Measurements from ENCODE around the gene RPLP1.

DNA sequence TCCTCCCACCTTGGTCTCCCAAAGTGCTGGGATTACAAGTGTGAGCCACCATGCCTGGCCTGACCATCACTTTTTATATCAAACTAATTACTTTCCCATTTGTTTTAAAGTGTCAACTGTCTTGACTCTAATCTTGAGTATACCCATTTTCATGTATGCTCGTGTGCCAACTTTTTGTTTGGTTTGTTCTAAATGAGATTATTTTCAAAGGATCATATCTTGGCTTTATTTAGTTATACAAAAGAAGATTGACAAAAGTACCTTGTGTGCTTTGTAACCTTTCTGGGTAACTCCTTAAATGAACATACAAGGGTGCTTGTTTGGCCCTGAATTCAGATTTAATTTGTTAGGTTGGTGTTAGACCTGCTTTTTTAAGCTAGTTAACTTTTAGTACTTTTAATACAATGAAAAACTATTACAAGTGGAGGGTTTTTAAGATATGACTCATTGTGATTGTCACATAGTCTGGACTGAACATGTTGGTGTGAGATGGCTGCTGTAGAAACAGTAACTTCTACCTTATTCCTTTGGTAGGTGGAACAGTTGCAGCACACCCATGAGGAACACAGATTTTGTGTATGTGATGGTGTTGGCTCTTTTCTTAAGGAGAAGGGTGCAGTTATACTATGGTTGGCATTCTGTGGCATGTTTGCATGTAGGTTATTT lies 27.7 kb upstream of the RPLP1 start:
- TF ChIP-seq, protein P1, sequence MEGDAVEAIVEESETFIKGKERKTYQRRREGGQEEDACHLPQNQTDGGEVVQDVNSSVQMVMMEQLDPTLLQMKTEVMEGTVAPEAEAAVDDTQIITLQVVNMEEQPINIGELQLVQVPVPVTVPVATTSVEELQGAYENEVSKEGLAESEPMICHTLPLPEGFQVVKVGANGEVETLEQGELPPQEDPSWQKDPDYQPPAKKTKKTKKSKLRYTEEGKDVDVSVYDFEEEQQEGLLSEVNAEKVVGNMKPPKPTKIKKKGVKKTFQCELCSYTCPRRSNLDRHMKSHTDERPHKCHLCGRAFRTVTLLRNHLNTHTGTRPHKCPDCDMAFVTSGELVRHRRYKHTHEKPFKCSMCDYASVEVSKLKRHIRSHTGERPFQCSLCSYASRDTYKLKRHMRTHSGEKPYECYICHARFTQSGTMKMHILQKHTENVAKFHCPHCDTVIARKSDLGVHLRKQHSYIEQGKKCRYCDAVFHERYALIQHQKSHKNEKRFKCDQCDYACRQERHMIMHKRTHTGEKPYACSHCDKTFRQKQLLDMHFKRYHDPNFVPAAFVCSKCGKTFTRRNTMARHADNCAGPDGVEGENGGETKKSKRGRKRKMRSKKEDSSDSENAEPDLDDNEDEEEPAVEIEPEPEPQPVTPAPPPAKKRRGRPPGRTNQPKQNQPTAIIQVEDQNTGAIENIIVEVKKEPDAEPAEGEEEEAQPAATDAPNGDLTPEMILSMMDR (IDR thresholded peaks at IDR 0.05), result no peak
- TF ChIP-seq POLR2A (IDR thresholded peaks at IDR 0.05) (no peak), EP300 (IDR thresholded peaks at IDR 0.05) (no peak)
